KOPT-K1 (cell line): ENCODE measurements around the gene PAQR6.
A peak's percentile ranks its signal among the peaks of the same experiment; 100 is the strongest.

Source experiments
- H3K27ac ChIP-seq: fragments of 200-600 bp; sonication (generic); 2 replicates; pipeline ENCODE4 v1.5.1; 2016; ENCODE audit warnings: antibody characterized with exemption, mild to moderate bottlenecking, low read depth, low read length; ENCODE audit not compliant: poor library complexity, severe bottlenecking
- H3K36me3 ChIP-seq: fragments of 200-600 bp; sonication (generic); 2 replicates; pipeline ENCODE4 v1.5.1; 2017; ENCODE audit warnings: antibody characterized with exemption, mild to moderate bottlenecking, low read length, moderate library complexity; ENCODE audit not compliant: insufficient read depth
- H3K9me3 ChIP-seq: fragments of 200-600 bp; sonication (generic); 2 replicates; pipeline ENCODE4 v1.5.1; 2017; ENCODE audit warnings: antibody characterized with exemption, low read length, mild to moderate bottlenecking; ENCODE audit not compliant: insufficient read depth, poor library complexity, severe bottlenecking

The PAQR6 gene, protein sequence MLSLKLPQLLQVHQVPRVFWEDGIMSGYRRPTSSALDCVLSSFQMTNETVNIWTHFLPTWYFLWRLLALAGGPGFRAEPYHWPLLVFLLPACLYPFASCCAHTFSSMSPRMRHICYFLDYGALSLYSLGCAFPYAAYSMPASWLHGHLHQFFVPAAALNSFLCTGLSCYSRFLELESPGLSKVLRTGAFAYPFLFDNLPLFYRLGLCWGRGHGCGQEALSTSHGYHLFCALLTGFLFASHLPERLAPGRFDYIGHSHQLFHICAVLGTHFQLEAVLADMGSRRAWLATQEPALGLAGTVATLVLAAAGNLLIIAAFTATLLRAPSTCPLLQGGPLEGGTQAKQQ

DNA sequence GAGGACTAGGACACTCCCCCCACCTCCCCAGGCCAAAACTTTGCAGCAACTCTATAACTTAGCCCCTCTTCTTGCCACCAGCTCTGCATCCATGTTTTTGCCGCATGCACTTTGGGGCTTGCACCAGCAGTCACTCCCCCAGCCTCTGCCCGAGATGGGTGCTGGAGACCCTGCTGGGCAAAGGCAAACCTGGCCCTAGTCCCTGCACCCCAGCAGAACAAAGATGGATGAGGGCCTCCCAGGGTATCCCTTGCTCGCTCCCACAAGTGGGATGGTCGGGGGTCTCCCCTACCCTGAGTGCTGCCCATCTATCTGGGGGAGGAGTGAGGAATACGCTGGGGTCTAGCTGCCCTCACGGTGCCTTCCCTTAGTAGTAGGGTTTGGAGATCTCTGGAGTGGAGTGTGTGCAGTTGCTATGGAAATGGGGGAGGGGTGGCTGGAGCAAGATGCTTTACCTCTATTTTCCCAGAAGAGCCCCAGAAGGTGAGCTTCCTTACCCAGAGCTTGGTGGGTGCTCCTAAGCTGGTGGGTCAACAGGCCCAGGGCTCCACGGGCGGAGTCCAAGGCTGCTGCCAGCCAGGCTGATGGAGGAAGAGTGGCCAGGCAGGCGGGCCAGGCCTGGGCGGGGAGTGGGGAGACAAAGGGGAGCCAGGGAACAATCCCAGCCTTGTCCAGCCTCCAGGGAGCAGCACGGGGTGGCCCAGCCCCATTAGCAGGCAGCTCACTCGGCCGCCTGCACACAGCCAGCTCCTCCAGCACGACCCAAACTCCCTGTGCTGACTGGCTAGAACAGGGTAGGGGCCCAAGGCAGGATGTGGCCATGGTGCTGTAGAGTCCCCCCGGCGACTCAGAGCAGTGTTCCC is at the start of gene PAQR6:
Gene PAQR6 (minus strand): TSS at position 597 of the 863 bp plus-strand sequence. CDS start 1,325 bp downstream, outside the sequence.
- Histone ChIP-seq H3K9me3 (no peaks in the 10 kb centered on the region), H3K27ac (no peak within 1 kb of the TSS), H3K36me3 (peaks cover 62% of the 10 kb centered on the region)

DNA sequence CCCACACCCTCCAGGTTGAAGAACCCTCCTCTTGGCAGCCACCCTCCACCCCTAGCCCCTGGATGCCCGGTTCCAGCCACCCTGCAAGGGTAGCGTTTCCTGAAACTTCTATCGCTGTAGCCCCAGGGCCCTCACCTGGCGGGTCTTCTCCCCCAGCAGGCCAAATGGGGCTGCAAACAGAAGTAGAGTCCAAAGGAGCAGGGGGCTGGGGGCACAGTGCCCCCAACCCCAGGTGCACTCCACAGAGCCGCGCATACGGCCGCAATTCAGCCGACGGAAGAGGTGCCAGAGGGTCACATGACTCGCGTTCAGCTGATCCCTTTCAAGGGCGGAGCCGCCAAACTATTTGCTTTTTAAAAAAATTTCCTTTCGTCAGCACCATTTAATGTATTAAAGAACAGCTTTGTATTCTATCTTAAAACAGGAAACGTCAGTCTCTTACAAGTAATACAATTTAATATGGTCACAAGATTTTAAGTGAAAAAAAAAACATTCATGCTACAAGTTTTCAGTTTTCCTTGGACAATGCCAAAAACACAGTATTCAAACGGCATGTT is 47.6 kb upstream of the PAQR6 start, which contains the start of gene GLMP:
Gene GLMP (minus strand): TSS at position 289 of the 557 bp plus-strand sequence. CDS start 34 bp downstream, at position 255.
- Histone ChIP-seq H3K27ac (peak within 1 kb of the TSS; percentile 61), H3K36me3 (peaks cover 29% of the 10 kb centered on the region; the same call in 1 of the 2 replicates), H3K9me3 (no peaks in the 10 kb centered on the region)

DNA sequence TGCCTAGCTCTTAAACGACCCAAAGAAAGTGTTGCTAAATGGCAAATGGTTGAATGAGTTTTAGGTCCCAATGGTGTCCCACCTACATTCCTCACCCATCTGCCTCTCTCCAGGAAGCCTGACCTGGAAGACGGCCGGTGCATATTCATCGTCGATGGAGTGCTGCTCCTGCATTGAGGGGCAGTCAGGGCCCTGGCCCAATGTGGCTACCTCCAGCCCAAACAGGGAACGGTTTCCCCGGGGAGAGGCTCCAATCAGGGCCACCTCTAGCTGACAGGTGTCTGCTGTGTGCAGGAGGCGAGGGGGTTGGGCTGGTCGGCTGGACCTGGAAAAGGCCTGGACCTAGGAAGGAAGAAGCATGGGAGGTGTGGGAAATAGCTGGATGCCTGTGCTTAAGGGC is 46.0 kb upstream of the PAQR6 start:
- H3K9me3 ChIP-seq, result no peaks in the 10 kb centered on the region
- no peak overlapping the region for H3K27ac ChIP-seq
- H3K36me3 ChIP-seq, result peaks cover 30% of the 10 kb centered on the region; the same call in 1 of the 2 replicates

DNA sequence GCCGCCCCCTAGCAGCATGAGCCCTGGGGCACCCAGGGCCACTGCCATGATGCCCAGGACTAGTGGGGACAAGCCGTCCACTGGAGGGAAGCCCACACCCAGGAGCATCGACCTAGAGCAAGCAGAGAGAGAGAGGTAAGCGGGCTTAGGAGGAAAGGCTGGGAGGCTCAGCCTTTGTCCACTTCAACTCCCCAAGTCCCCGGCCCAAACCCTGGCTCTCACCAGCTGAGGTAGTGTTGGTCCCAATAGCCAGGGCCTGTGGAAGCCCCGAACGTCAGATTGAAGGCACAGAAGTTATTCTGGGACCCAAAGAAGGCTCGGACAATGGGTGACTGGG is 45.2 kb upstream of the PAQR6 start:
- Histone ChIP-seq H3K9me3 (no peaks in the 10 kb centered on the region), H3K36me3 (peaks cover 37% of the 10 kb centered on the region; the same call in 1 of the 2 replicates), H3K27ac (no peak overlapping the region)

DNA sequence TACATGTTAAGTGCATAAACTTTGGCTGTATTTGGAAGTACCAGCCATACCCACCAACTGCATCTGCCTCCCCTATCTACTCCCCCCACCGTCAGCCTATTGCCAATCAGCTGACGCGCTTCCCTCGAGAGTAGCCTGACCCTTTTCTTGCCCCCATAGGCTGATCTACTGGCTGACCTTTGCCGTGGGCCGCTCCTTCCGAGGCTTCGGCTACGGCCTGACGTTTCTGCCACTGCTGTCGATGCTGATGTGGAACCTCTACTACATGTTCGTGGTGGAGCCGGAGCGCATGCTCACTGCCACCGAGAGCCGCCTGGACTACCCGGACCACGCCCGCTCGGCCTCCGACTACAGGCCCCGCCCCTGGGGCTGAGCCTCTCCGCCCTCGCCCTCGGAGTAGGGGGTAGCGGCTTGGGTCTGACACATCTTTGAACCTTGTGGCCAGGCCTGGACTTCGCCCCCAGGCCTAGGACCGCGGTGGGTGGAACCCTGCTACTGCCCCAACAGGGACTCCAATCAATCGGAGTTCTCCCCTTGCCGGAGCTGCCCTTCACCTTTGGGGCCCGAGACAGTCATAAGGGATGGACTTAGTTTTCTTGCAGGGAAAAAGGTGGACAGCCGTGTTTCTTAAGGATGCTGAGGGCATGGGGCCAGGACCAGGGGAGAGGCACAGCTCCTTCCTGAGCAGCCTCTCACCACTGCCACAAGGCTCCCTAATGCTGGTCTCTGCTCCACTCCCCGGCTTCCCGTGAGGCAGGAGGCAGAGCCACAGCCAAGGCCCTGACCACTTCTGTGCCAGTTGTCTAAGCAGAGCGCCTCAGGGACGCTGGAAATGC is 43.6 kb upstream of the PAQR6 start:
- Histone ChIP-seq H3K9me3 (no peaks in the 10 kb centered on the region), H3K27ac (no peak overlapping the region), H3K36me3 (peaks cover 37% of the 10 kb centered on the region; the same call in 1 of the 2 replicates)

DNA sequence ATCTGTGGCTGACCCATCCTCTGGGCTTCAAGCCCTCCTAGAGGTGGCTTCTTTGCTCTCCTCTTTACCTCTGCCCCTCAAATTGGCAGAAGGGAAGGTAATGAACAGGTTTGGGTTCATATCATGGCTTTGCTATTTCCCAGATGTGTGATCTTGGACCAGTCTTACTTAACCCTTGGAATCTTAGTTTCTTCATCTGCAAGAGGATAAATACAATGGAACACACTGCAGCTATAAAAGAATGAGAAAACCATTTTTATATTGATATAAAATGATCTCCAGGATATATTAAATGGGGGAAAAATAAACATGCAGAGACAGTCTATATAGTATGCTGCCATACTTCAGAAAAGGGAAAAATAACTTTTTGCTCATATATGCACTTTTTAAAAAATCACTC is 42.0 kb upstream of the PAQR6 start:
- no peaks in the 10 kb centered on the region for H3K9me3 ChIP-seq
- peaks cover 37% of the 10 kb centered on the region; the same call in 1 of the 2 replicates for H3K36me3 ChIP-seq
- H3K27ac ChIP-seq, result no peak overlapping the region

DNA sequence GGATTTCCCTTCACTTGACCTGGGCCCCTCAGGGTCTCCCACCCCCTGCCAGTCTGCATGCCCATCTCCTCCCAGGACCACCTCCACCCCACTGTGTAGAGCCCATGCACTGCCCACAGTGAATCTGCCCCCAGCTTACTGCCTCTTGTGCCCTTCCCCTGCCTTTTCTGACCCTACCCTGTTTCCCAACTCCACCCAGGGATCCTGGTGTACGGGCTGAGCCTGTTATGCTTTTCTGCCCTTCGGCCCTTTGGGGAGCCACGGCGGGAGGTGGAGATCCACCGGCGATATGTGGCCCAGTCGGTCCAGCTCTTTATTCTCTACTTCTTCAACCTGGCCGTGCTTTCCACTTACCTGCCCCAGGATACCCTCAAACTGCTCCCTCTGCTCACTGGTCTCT is 38.2 kb upstream of the PAQR6 start:
- peaks cover 8% of the 10 kb centered on the region; the same call in 1 of the 2 replicates for H3K36me3 ChIP-seq
- no peak overlapping the region for H3K27ac ChIP-seq
- H3K9me3 ChIP-seq, result no peaks in the 10 kb centered on the region

DNA sequence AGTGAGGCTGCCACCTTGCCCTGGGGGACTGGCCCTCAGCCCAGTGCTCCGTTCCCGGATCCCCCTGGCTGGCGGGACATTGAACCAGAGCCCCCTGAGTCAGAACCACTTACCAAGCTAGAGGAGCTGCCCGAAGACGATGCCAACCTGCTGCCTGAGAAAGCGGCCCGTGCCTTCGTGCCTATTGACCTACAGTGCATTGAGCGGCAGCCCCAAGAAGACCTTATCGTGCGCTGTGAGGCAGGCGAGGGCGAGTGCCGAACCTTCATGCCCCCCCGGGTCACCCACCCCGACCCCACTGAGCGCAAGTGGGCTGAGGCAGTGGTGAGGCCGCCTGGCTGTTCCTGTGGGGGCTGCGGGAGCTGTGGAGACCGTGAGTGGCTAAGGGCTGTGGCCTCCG is 37.6 kb upstream of the PAQR6 start:
- no peaks in the 10 kb centered on the region for H3K9me3 ChIP-seq
- peaks cover 9% of the 10 kb centered on the region for H3K36me3 ChIP-seq
- no peak overlapping the region for H3K27ac ChIP-seq

DNA sequence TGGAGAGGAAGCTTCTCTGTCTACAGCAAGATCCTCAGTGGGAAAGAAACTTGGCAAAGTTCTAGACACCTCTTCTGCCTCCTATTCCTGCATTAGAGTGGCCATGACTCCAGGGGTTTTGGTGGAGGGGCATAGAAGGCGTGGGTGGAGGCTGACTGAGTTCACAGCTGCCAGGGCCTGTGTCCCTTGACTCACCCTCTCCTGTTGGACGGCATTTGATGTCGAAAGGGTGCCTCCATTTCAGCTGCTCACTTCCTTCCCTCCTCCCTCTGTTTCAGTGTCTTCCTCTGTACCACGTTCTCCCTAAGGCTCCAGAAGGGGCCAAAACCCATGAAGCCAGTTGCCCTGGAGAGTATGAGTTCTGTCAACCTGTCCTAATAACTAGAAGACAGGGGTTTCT is 36.9 kb upstream of the PAQR6 start:
- Histone ChIP-seq H3K27ac (no peak overlapping the region), H3K36me3 (peaks cover 16% of the 10 kb centered on the region), H3K9me3 (no peaks in the 10 kb centered on the region)

DNA sequence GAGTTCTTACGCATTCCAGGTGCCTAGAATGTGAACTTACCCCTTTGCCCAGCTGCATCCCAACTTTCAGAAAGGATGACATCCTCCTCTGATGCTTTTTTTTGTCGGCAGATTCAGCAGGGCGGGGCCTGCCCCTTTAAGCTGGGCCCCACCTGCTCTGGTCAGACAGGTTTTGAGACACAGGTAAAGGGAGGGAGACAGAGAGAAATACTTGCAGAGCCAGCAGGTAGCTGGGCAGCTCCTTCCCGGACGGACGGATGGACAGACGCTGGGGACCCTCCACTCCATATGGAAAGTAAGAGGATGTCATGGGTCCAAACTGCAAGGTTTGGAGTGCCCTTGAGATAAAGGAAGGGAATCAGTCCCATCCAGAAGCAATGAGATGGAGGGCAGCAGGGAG is 36.3 kb upstream of the PAQR6 start, which contains the start of gene TMEM79:
Gene TMEM79 (plus strand): TSS at position 214 of the 400 bp plus-strand sequence. CDS start 902 bp downstream, outside the sequence.
- Histone ChIP-seq H3K36me3 (peaks cover 23% of the 10 kb centered on the region), H3K27ac (peak within 1 kb of the TSS; percentile 81), H3K9me3 (no peaks in the 10 kb centered on the region)

DNA sequence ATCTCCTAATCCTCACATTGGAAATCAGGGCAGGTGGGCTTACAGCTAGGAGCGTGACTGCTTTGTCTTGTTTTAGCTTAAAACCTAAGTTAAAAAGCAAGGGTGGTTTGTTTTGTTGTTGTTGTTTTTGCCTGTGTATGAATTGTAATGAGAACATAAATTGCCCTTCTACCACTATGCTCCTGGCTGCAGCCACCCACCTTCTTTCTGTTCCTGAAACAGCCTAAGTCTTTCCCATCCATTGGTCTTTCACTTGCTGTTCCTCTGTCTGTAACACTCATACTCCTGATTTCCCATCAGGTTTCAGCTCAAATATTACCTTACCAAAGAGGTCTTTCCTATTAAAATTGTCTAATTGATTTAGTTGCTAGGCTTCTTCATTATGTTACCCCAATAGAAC is 35.7 kb upstream of the PAQR6 start:
- peak overlapping the region; percentile 81 for H3K27ac ChIP-seq
- peaks cover 24% of the 10 kb centered on the region for H3K36me3 ChIP-seq
- H3K9me3 ChIP-seq, result no peaks in the 10 kb centered on the region

DNA sequence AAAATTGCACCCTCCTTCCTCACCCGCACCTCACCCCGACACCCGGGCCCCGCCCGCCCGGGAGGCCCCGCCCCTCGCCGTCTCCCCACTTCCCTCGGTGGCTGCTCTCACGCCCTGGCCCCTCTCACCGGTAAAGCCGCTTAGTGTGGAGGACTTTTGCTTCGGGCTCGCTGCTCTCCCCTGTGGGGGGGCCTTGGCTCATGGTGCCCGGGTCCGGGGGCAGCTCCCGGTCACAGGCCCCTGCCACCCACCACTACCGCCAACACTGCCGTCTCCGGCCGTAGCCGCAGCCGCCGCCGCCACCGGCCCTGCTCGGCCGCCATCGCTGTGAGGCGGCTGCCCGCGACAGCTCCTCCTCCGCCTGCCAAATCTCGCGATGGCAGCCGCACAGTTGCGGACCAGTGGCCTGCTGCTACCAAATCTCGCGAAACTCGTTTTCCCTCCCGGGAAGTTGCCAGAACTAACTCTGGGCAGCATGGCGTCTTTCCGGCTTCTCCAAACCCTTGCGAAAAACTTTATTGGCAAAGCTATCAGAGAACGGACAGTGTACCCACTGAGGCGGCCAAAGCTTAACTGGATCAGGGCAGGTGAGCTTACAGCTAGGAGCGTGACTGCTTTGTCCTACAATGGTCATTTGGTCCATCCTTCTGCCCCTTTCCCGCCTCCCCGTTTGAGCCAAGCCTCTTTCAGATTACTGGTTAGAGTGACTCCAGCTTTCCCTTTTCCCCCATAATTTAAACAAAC is 34.8 kb upstream of the PAQR6 start, which contains the start of gene SMG5:
Gene SMG5 (minus strand): TSS at position 347 of the 744 bp plus-strand sequence. CDS start 145 bp downstream, at position 202.
- Histone ChIP-seq H3K27ac (peak within 1 kb of the TSS; percentile 81), H3K9me3 (no peaks in the 10 kb centered on the region), H3K36me3 (peaks cover 29% of the 10 kb centered on the region)

DNA sequence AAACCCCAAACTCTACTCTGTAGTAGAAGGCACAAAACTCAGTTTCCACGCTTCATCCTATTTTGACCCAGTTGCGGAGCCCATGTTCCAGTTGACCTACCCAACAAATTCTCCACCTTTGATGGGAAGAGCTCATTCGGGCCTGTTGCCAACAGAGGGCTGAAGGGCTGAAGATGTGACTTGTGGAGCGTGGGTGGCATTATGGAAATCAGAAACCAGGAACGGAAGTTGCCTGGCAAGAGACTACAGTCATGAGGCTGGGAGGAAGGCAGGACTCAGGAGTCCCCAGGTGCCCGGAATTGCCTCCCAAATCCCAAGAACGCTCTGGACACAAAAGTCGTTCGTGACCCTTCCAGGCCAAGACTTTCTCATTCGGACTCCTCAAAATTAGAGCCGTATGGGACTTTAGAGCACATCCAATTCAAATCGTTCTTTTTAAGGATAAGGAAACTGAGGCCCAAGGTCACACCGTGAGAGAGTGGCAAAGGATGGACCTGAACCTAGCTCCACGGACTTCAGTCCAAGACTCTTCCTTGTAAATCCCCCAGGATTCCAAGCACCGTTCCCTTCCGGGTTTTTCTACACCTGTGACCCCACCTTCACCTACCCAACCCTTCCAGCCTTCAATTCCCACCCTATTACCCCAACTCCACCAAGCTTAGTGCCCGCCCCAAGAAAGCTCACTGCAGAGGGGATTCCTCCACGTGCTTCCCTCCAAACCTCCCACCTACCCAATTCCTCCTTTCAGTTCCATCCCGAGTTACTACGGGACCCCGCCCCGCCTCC is 34.0 kb upstream of the PAQR6 start:
- peaks cover 37% of the 10 kb centered on the region for H3K36me3 ChIP-seq
- peak overlapping the region; percentile 81 for H3K27ac ChIP-seq
- H3K9me3 ChIP-seq, result no peaks in the 10 kb centered on the region
